ENCODE data around the gene ROR2. TPM values are rescaled to one million over a fixed set of nuclear protein-coding genes. Genes with fewer than 3 reads are reported as not detected.

Gene ROR2
- polyA plus RNA-seq, 1 experiment: 9.7 TPM

DNA sequence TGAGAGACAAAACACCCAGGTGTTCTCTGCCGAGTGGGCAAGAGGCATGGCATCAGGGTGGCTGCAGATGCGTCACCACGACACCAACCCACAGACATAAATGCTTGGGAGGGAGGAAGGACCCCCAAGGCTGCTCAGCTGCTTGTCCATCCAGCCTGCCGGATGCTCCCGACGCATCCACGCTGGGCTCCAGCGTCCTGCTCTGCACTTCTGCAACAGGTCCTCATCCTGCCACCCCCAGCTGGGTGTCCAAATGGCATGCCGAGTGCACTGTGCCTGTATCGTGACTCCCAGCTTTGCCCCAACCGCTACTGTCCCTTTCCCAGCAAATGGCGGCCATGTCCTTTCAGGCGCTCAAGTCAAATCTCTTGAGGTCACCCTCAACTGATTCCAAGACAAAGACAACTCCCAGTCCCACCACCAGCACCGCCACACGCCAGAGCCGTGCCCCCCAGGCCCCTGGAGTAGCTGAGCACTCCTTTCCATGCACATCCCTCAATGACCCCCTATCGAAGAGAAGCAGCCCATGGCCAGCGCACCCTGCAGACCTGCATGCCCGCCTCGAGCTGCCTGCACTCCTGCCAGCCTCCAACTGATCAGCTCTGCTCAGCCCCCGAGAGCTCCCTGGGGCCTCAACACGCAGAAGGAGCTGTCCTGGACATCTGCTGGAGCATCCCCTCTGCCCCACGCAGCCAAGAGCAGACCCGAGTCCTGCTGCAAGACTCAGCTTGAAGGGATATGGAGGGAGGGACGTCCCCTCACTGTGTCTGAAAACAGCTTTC is 116.7 kb downstream of the ROR2 start:
- H3K9me3 ChIP-seq (ENCODE audit: control insufficient read depth, insufficient read depth, low read length): no peaks in the 10 kb centered on the region; the same call in 1 of the 2 replicates
- H3K27me3 ChIP-seq (ENCODE audit: control insufficient read depth, insufficient read depth, low read length): peaks cover 7% of the 10 kb centered on the region
- ChIA-PET POLR2A (no interaction called here), CTCF (no interaction called here)
- no peak overlapping the region for H3K27ac ChIP-seq (ENCODE audit: low read depth, low read length)
- no peak overlapping the region for H3K4me3 ChIP-seq (ENCODE audit: low read depth, low read length)
- DNase-seq (ENCODE audit: low read depth, low spot score): no peak
- TF ChIP-seq, protein P1, sequence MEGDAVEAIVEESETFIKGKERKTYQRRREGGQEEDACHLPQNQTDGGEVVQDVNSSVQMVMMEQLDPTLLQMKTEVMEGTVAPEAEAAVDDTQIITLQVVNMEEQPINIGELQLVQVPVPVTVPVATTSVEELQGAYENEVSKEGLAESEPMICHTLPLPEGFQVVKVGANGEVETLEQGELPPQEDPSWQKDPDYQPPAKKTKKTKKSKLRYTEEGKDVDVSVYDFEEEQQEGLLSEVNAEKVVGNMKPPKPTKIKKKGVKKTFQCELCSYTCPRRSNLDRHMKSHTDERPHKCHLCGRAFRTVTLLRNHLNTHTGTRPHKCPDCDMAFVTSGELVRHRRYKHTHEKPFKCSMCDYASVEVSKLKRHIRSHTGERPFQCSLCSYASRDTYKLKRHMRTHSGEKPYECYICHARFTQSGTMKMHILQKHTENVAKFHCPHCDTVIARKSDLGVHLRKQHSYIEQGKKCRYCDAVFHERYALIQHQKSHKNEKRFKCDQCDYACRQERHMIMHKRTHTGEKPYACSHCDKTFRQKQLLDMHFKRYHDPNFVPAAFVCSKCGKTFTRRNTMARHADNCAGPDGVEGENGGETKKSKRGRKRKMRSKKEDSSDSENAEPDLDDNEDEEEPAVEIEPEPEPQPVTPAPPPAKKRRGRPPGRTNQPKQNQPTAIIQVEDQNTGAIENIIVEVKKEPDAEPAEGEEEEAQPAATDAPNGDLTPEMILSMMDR (IDR thresholded peaks at IDR 0.05; ENCODE audit: low read depth, low read length): no peak

DNA sequence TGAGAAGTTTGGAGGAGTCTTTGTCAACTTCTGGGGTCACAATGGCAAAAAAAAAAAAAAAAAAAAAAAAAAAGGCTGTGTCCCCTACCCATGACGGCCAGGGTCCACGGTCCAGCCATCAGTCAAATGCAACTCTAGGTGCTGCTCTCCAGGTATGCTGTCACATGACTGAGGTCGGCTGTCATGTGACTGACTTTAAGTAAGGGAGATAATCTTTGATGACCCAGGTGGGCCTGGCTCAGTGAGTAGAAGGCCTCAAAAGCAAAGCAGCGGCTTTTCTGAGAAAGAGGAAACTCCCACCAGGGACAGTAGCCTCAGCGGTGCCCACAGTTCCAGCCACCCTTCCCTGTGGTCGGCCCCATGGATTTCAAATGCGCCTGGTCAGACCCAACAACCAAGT is 117.7 kb downstream of the ROR2 start:
- no peak overlapping the region for H3K4me3 ChIP-seq (ENCODE audit: low read depth, low read length)
- ChIA-PET POLR2A (no interaction called here), CTCF (no interaction called here)
- TF ChIP-seq, protein P1 (IDR thresholded peaks at IDR 0.05; ENCODE audit: low read depth, low read length): no peak
- H3K27me3 ChIP-seq (ENCODE audit: control insufficient read depth, insufficient read depth, low read length): peaks cover 7% of the 10 kb centered on the region
- H3K27ac ChIP-seq (ENCODE audit: low read depth, low read length): no peak overlapping the region
- no peak for DNase-seq (ENCODE audit: low read depth, low spot score)
- H3K9me3 ChIP-seq (ENCODE audit: control insufficient read depth, insufficient read depth, low read length): no peaks in the 10 kb centered on the region; the same call in 1 of the 2 replicates

DNA sequence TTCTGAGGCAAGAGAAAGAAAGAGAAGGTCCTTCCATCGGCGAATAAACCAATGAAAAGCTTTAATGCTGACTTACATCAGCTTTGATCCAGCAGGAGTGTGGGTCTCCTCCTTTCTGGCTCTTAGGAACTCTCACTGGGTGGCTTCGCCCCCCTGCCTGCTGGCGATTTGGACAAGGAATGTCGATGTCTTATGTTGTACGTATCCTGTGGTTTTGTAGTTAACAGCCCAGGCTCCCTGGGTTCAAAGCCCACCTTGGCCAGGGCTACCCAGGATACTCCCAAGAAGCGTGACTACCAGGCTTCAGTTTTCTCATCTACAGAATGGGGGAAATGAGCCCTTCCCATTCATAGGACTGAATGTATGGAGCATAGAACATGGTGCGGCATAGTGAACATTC is 124.2 kb downstream of the ROR2 start:
- POLR2A ChIA-PET: no interaction called here
- TF ChIP-seq, protein P1 (IDR thresholded peaks at IDR 0.05; ENCODE audit: low read depth, low read length): no peak
- peaks cover 14% of the 10 kb centered on the region for H3K27me3 ChIP-seq (ENCODE audit: control insufficient read depth, insufficient read depth, low read length)
- no peak for DNase-seq (ENCODE audit: low read depth, low spot score)
- H3K9me3 ChIP-seq (ENCODE audit: control insufficient read depth, insufficient read depth, low read length): no peaks in the 10 kb centered on the region; the same call in 1 of the 2 replicates
- H3K27ac ChIP-seq (ENCODE audit: low read depth, low read length): no peak overlapping the region
- no peak overlapping the region for H3K4me3 ChIP-seq (ENCODE audit: low read depth, low read length)
- CTCF ChIA-PET: no interaction called here

DNA sequence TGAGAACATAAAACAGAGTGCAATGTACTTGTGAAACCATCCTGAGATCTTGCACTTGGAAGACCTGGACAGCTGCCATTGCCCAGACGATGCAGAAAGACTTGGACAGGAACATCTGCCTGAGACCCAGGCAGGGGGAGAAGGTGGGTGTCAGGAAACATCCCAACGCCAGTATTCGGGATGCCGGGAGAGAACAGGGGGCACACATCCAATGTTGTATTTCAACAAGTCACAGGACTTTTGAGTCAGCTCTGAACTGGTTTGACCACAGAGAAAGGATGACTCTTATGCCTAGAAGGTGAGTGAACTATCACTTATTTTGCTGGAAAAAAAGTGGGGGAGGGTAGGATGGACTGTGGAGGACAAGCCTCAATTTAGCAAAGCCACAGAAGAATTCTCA is 124.6 kb downstream of the ROR2 start:
- POLR2A ChIA-PET: no interaction called here
- CTCF ChIA-PET: no interaction called here
- Histone ChIP-seq H3K27ac (ENCODE audit: low read depth, low read length) (no peak overlapping the region), H3K27me3 (ENCODE audit: control insufficient read depth, insufficient read depth, low read length) (peaks cover 14% of the 10 kb centered on the region), H3K9me3 (ENCODE audit: control insufficient read depth, insufficient read depth, low read length) (no peaks in the 10 kb centered on the region; the same call in 1 of the 2 replicates), H3K4me3 (ENCODE audit: low read depth, low read length) (no peak overlapping the region)
- TF ChIP-seq, protein P1 (IDR thresholded peaks at IDR 0.05; ENCODE audit: low read depth, low read length): no peak
- DNase-seq (ENCODE audit: low read depth, low spot score): no peak

DNA sequence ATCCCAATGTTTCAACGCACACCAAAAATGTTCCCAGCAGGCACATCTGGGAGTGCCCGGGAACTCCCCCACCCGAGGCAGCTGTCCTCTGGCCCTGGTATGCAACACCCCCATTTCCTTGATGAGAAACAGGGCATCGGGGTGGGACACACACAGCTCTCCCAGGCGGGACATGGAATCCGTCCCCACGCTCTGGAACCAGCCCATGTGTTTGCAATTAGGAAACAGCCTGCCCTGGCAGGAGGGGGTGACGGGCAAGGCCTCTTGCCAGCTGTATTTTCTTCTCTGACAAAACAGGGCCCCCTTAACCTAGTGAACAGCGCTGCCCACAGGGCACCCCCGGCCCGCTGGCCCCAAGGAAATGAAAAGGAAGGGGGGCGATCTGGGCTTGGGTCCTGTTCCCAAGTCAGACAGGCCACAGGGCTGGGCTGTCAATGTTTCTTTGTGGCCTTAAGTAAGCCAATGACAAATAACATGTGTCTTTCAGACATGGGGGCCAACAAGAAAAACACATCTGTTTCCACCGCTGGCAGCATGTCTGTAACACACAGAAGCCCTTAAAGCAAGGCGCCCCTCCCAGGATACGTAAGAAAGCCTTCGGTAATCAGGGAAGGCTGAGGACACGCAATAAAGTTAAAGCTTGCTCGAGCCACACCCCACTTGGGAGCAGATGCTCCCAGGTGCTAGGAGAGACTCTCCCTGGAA is 125.3 kb downstream of the ROR2 start:
- ChIA-PET POLR2A (no interaction called here), CTCF (no interaction called here)
- TF ChIP-seq, protein P1 (IDR thresholded peaks at IDR 0.05; ENCODE audit: low read depth, low read length): no peak
- H3K27ac ChIP-seq (ENCODE audit: low read depth, low read length): no peak overlapping the region
- H3K27me3 ChIP-seq (ENCODE audit: control insufficient read depth, insufficient read depth, low read length): peaks cover 14% of the 10 kb centered on the region
- DNase-seq (ENCODE audit: low read depth, low spot score): no peak
- no peaks in the 10 kb centered on the region; the same call in 1 of the 2 replicates for H3K9me3 ChIP-seq (ENCODE audit: control insufficient read depth, insufficient read depth, low read length)
- H3K4me3 ChIP-seq (ENCODE audit: low read depth, low read length): no peak overlapping the region

Data from AG04450 (cell line).